HepG2 (cell line): ENCODE results near the gene CDC25C. TPM values are rescaled to one million over a fixed set of nuclear protein-coding genes. Genes with fewer than 3 reads are reported as not detected.

Experiments
- ARNT2 ChIP-seq: sonication (generic); formaldehyde crosslinking; IDR thresholded peaks from 2 replicates; pipeline ENCODE4 v1.8.0; 2022; ENCODE audit warnings: mild to moderate bottlenecking, low read depth, missing genetic modification reagents, moderate library complexity
- CBX1 ChIP-seq: IDR thresholded peaks from one replicate; pipeline ENCODE4 v1.6.1; 2016; ENCODE audit warnings: antibody characterized with exemption, low read depth
- DMAP1 ChIP-seq: IDR thresholded peaks from 2 replicates; pipeline ENCODE4 v1.6.1; 2016
- HDAC1 ChIP-seq: sonication (generic); formaldehyde crosslinking; IDR thresholded peaks from 2 replicates; pipeline ENCODE4 v1.5.1; 2020; ENCODE audit warnings: mild to moderate bottlenecking, missing genetic modification reagents
- HIC2 ChIP-seq: sonication (generic); formaldehyde crosslinking; IDR thresholded peaks from 2 replicates; pipeline ENCODE4 v1.9.0; 2022; ENCODE audit warnings: low read depth, missing genetic modification reagents
- NFKB2 ChIP-seq: sonication (generic); formaldehyde crosslinking; IDR thresholded peaks from 2 replicates; pipeline ENCODE4 v1.4.0; 2020; ENCODE audit warnings: missing genetic modification reagents, borderline replicate concordance
- SAP130 ChIP-seq: IDR thresholded peaks from 2 replicates; pipeline ENCODE4 v1.6.1; 2016; ENCODE audit warnings: low read depth
- SNAI1 ChIP-seq: sonication (generic); formaldehyde crosslinking; IDR thresholded peaks from 2 replicates; pipeline ENCODE4 v1.5.0; 2020; ENCODE audit warnings: mild to moderate bottlenecking, missing genetic modification reagents, borderline replicate concordance
- SNAPC2 ChIP-seq: sonication (generic); formaldehyde crosslinking; IDR thresholded peaks from 2 replicates; pipeline ENCODE4 v1.8.1; 2022; ENCODE audit warnings: mild to moderate bottlenecking, missing genetic modification reagents
- TEF ChIP-seq: sonication (generic); formaldehyde crosslinking; IDR thresholded peaks from 2 replicates; pipeline ENCODE4 v1.5.0; 2020; ENCODE audit warnings: missing genetic modification reagents
- TOPORS ChIP-seq: sonication (generic); formaldehyde crosslinking; IDR thresholded peaks from 2 replicates; pipeline ENCODE4 v1.8.0; 2023; ENCODE audit warnings: mild to moderate bottlenecking, missing genetic modification reagents
- ZNF329 ChIP-seq: sonication (generic); formaldehyde crosslinking; IDR thresholded peaks from 2 replicates; pipeline ENCODE4 v1.9.0; 2021; ENCODE audit warnings: low read depth, mild to moderate bottlenecking, missing genetic modification reagents
- ZNF670 ChIP-seq: sonication (generic); formaldehyde crosslinking; IDR thresholded peaks from 2 replicates; pipeline ENCODE4 v1.8.0; 2022; ENCODE audit warnings: mild to moderate bottlenecking, missing genetic modification reagents, borderline replicate concordance
- ZNF724P ChIP-seq: sonication (generic); formaldehyde crosslinking; IDR thresholded peaks from 2 replicates; pipeline ENCODE4 v1.8.0; 2022; ENCODE audit warnings: missing genetic modification reagents, borderline replicate concordance
- polyA plus RNA-seq, 8 experiments: library from polyadenylated mRNA; depleted of rRNA in 3 of 8; stranded (reverse) in 7 of 8; unstranded in 1 of 8; fragments of >200 nt; fragmentation: Illumina TruSeq in 4 of 8; extraction: Trizol in 4 of 8; gene quantifications; 2 replicates each; pipeline versions ENCODE4 v1.2.1 to v1.2.3, GENCODE V29; 2011 to 2016; ENCODE audit warnings: low read depth in 4 of 8, missing spikeins in 1 of 8, mixed read lengths in 1 of 8; ENCODE audit not compliant: insufficient read depth in 1 of 8
- total RNA-seq, 5 experiments: library from RNA; depleted of rRNA; stranded (reverse); fragments of >200 nt; fragmentation: Illumina TruSeq; extraction: Trizol; gene quantifications; 2 replicates each; pipeline ENCODE4 v1.2.3, GENCODE V29; 2016; ENCODE audit warnings: low read depth in 1 of 5
- TF ChIP-seq, protein P1 (sequence below): sonication (generic); formaldehyde crosslinking; IDR thresholded peaks from 2 replicates; pipeline ENCODE4 v1.5.0; 2020; ENCODE audit warnings: mild to moderate bottlenecking, missing genetic modification reagents, borderline replicate concordance
- TF ChIP-seq, protein P2 (sequence below): IDR thresholded peaks from 2 replicates; pipeline ENCODE4 v1.6.1; 2016

The CDC25C gene
- total and polyA plus RNA-seq, 2 of the 13 experiments (the other 11 are each of a cell fraction or from before 2014, with no cell fraction given) = 17.7 to 27.6 TPM

GRCh38 chr5:138353560-138354080, 22.0 kb upstream of the CDC25C start (continued):
- TF ChIP-seq, protein P1, sequence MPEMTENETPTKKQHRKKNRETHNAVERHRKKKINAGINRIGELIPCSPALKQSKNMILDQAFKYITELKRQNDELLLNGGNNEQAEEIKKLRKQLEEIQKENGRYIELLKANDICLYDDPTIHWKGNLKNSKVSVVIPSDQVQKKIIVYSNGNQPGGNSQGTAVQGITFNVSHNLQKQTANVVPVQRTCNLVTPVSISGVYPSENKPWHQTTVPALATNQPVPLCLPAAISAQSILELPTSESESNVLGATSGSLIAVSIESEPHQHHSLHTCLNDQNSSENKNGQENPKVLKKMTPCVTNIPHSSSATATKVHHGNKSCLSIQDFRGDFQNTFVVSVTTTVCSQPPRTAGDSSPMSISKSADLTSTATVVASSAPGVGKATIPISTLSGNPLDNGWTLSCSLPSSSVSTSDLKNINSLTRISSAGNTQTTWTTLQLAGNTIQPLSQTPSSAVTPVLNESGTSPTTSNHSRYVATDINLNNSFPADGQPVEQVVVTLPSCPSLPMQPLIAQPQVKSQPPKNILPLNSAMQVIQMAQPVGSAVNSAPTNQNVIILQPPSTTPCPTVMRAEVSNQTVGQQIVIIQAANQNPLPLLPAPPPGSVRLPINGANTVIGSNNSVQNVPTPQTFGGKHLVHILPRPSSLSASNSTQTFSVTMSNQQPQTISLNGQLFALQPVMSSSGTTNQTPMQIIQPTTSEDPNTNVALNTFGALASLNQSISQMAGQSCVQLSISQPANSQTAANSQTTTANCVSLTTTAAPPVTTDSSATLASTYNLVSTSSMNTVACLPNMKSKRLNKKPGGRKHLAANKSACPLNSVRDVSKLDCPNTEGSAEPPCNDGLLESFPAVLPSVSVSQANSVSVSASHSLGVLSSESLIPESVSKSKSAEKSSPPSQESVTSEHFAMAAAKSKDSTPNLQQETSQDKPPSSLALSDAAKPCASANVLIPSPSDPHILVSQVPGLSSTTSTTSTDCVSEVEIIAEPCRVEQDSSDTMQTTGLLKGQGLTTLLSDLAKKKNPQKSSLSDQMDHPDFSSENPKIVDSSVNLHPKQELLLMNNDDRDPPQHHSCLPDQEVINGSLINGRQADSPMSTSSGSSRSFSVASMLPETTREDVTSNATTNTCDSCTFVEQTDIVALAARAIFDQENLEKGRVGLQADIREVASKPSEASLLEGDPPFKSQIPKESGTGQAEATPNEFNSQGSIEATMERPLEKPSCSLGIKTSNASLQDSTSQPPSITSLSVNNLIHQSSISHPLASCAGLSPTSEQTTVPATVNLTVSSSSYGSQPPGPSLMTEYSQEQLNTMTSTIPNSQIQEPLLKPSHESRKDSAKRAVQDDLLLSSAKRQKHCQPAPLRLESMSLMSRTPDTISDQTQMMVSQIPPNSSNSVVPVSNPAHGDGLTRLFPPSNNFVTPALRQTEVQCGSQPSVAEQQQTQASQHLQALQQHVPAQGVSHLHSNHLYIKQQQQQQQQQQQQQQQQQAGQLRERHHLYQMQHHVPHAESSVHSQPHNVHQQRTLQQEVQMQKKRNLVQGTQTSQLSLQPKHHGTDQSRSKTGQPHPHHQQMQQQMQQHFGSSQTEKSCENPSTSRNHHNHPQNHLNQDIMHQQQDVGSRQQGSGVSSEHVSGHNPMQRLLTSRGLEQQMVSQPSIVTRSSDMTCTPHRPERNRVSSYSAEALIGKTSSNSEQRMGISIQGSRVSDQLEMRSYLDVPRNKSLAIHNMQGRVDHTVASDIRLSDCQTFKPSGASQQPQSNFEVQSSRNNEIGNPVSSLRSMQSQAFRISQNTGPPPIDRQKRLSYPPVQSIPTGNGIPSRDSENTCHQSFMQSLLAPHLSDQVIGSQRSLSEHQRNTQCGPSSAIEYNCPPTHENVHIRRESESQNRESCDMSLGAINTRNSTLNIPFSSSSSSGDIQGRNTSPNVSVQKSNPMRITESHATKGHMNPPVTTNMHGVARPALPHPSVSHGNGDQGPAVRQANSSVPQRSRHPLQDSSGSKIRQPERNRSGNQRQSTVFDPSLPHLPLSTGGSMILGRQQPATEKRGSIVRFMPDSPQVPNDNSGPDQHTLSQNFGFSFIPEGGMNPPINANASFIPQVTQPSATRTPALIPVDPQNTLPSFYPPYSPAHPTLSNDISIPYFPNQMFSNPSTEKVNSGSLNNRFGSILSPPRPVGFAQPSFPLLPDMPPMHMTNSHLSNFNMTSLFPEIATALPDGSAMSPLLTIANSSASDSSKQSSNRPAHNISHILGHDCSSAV (CRISPR knock-in tag) = no peak
- 0 out of 2 replicates have a peak, but pooled peaks have one; percentile 57 for TF ChIP-seq SNAI1 (CRISPR knock-in tag)
- TF ChIP-seq SAP130 (CRISPR knock-in tag) = peak; percentile 41; the same call in 1 of the 2 replicates
- TF ChIP-seq HDAC1 (CRISPR knock-in tag) = 0 out of 2 replicates have a peak, but pooled peaks have one; percentile 8
- no peak for TF ChIP-seq HIC2
- TF ChIP-seq ZNF724P (CRISPR knock-in tag) = 0 out of 2 replicates have a peak, but pooled peaks have one; percentile 75
- TF ChIP-seq CBX1 = no peak
- TF ChIP-seq ARNT2 (CRISPR knock-in tag) = peak; percentile 7; the same call in 1 of the 2 replicates
- TF ChIP-seq DMAP1 (CRISPR knock-in tag) = 0 out of 2 replicates have a peak, but pooled peaks have one; percentile 11
- TF ChIP-seq NFKB2 = no peak
- TF ChIP-seq, protein P2, sequence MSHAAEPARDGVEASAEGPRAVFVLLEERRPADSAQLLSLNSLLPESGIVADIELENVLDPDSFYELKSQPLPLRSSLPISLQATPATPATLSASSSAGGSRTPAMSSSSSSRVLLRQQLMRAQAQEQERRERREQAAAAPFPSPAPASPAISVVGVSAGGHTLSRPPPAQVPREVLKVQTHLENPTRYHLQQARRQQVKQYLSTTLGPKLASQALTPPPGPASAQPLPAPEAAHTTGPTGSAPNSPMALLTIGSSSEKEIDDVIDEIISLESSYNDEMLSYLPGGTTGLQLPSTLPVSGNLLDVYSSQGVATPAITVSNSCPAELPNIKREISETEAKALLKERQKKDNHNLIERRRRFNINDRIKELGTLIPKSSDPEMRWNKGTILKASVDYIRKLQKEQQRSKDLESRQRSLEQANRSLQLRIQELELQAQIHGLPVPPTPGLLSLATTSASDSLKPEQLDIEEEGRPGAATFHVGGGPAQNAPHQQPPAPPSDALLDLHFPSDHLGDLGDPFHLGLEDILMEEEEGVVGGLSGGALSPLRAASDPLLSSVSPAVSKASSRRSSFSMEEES = no peak
- TF ChIP-seq TOPORS (CRISPR knock-in tag) = no peak
- 0 out of 2 replicates have a peak, but pooled peaks have one; percentile 8 for TF ChIP-seq SNAPC2 (CRISPR knock-in tag)
- TF ChIP-seq ZNF670 (CRISPR knock-in tag) = no peak
- TF ChIP-seq TEF = no peak
- TF ChIP-seq ZNF329 (CRISPR knock-in tag) = no peak
